Umbilical cord (tissue), 2 donors: ENCODE measurements around the gene MAN2A1. TPM values are rescaled to one million over a fixed set of nuclear protein-coding genes. Genes with fewer than 3 reads are reported as not detected.
"Not testable (repeated sequence)": the region's sequence is repeated elsewhere in the genome, so short reads cannot be mapped to it uniquely, and the experiment has no call there.

Experiments used
- DNase-seq: peaks from one replicate; pipeline ENCODE4 v3.0.0-alpha.2; 2015; ENCODE audit warnings: low spot score
- total RNA-seq: library from RNA; depleted of rRNA; stranded (reverse); fragments of >200 nt; gene quantifications from one replicate; pipeline ENCODE4 v1.2.3, GENCODE V29; 2014; ENCODE audit warnings: low replicate concordance; ENCODE audit not compliant: insufficient read depth

MAN2A1 gene
- total RNA-seq, 1 donor from 2014 or later, result 69.8 TPM

GRCh38 chr5:109825450-109825849, 135.7 kb downstream of the MAN2A1 start:
- DNase-seq, result no peak

- no peak for DNase-seq
Observed at GRCh38 chr5:109826426-109826825, 136.7 kb downstream of the MAN2A1 start.

GRCh38 chr5:109829331-109829730, 139.6 kb downstream of the MAN2A1 start:
- DNase-seq, result no peak

- no peak for DNase-seq
Observed at GRCh38 chr5:109830955-109831502, 141.3 kb downstream of the MAN2A1 start.

GRCh38 chr5:109832207-109833188, 142.8 kb downstream of the MAN2A1 start:
- DNase-seq, result not testable (repeated sequence)

GRCh38 chr5:109833946-109834345, 144.2 kb downstream of the MAN2A1 start:
- DNase-seq, result no peak

- no peak for DNase-seq
Observed at GRCh38 chr5:109836280-109836679, 146.6 kb downstream of the MAN2A1 start.

GRCh38 chr5:109837231-109837861, 147.6 kb downstream of the MAN2A1 start:
- DNase-seq, result no peak

GRCh38 chr5:109838157-109838556, 148.4 kb downstream of the MAN2A1 start:
- DNase-seq, result no peak

GRCh38 chr5:109844148-109844547, 154.4 kb downstream of the MAN2A1 start:
- DNase-seq, result no peak

GRCh38 chr5:109844695-109845094, 155.0 kb downstream of the MAN2A1 start:
- DNase-seq, result no peak

GRCh38 chr5:109848130-109848529, 158.4 kb downstream of the MAN2A1 start:
- no peak for DNase-seq

- DNase-seq, result no peak
Observed at GRCh38 chr5:109849478-109850088, 159.9 kb downstream of the MAN2A1 start.

- DNase-seq, result peak; percentile 25
Observed at GRCh38 chr5:109852371-109853155, 162.8 kb downstream of the MAN2A1 start.

- DNase-seq, result peak; percentile 75
Observed at GRCh38 chr5:109853377-109853776, 163.7 kb downstream of the MAN2A1 start.

- DNase-seq, result no peak
Observed at GRCh38 chr5:109855056-109855455, 165.3 kb downstream of the MAN2A1 start.

GRCh38 chr5:109857405-109858031, 167.8 kb downstream of the MAN2A1 start:
- no peak for DNase-seq

- no peak for DNase-seq
Observed at GRCh38 chr5:109859537-109859936, 169.8 kb downstream of the MAN2A1 start.

- peak; percentile 80 for DNase-seq
Observed at GRCh38 chr5:109862301-109862700, 172.6 kb downstream of the MAN2A1 start.

GRCh38 chr5:109863752-109864151, 174.0 kb downstream of the MAN2A1 start:
- peak; percentile 87 for DNase-seq

GRCh38 chr5:109865637-109866036, 175.9 kb downstream of the MAN2A1 start:
- peak; percentile 39 for DNase-seq
